Sigmoid colon (tissue), 7 donors: ENCODE measurements around the gene ATXN1. TPM values are rescaled to one million over a fixed set of nuclear protein-coding genes. Genes with fewer than 3 reads are reported as not detected.

Source experiments
- DNase-seq: peaks from one replicate; pipeline ENCODE4 v3.0.0-alpha.2; 2019
- H3K27ac ChIP-seq, 4 donors: fragments of 200-600 bp; sonication (generic); one replicate each; pipeline ENCODE4 v1.5.1; 2016 to 2019; ENCODE audit warnings: mild to moderate bottlenecking in 1 of 4
- H3K27me3 ChIP-seq, 3 donors: fragments of 200-600 bp; sonication (generic); one replicate each; pipeline ENCODE4 v1.5.1; 2019; ENCODE audit warnings: mild to moderate bottlenecking in 1 of 3
- H3K36me3 ChIP-seq, 4 donors: fragments of 200-600 bp; sonication (generic); one replicate each; pipeline ENCODE4 v1.5.1; 2016 to 2019
- H3K4me1 ChIP-seq, 4 donors: fragments of 200-600 bp; sonication (generic); one replicate each; pipeline ENCODE4 v1.5.1; 2017 to 2019
- H3K4me3 ChIP-seq, 4 donors: fragments of 200-600 bp; sonication (generic); one replicate each; pipeline ENCODE4 v1.5.1; 2017 to 2019; ENCODE audit warnings: mild to moderate bottlenecking in 2 of 4, moderate library complexity in 1 of 4
- H3K9me3 ChIP-seq, 4 donors: fragments of 200-600 bp in 3 of 4; sonication (generic) in 3 of 4; one replicate each; pipeline versions ENCODE4 v1.5.1 to v1.6.1; 2013 to 2019
- EP300 ChIP-seq, 4 donors: sonication (generic); formaldehyde crosslinking; IDR thresholded peaks; one replicate each; pipeline ENCODE4 v1.6.1; 2017; ENCODE audit warnings: antibody characterized with exemption in 4 of 4
- POLR2A ChIP-seq, 2 donors: fragments of 450-650 bp; IDR thresholded peaks; one replicate each; pipeline ENCODE4 v1.6.1; 2016; ENCODE audit warnings: antibody characterized with exemption in 2 of 2, mild to moderate bottlenecking in 2 of 2, moderate library complexity in 2 of 2
- POLR2AphosphoS5 ChIP-seq, 4 donors: sonication (generic); formaldehyde crosslinking; IDR thresholded peaks; one replicate each; pipeline ENCODE4 v1.6.1; 2017; ENCODE audit warnings: antibody characterized with exemption in 4 of 4
- WGBS, 2 donors: extraction: QIAGEN DNeasy Blood & Tissue Kit; methylation state at CpG; one replicate each; pipeline ENCODE4 v1.1.7; 2013; 5-methylcytosine and 5-hydroxymethylcytosine counted together
- intact Hi-C: fragments of 100-400 bp; cut with DNase I; formaldehyde crosslinking; loops from one replicate; pipeline ENCODE4 v1.15.1; 2023
- polyA plus RNA-seq, 3 donors: library from polyadenylated mRNA; stranded (reverse); fragments of 200-250 nt; gene quantifications; one replicate each; pipeline ENCODE4 v1.2.3, GENCODE V29; 2013
- total RNA-seq, 4 donors: library from RNA; depleted of rRNA; stranded (reverse); fragments of >200 nt; gene quantifications; one replicate each; pipeline ENCODE4 v1.1.0, GENCODE V29; 2016
- TF ChIP-seq, protein P1 (sequence below), 4 experiments: fragments of 450-650 bp in 3 of 4; fragments of 200-600 bp in 1 of 4; IDR thresholded peaks; one replicate each; pipeline ENCODE4 v1.5.1; 2016 to 2019; ENCODE audit warnings: antibody characterized with exemption in 4 of 4, mild to moderate bottlenecking in 3 of 4, moderate library complexity in 2 of 4
- donor health status: healthy with polysubstance abuse.
- donor health status: Bipolar disorder and iron deficiency.
- donor health status: healthy.

Gene ATXN1
- total and polyA plus RNA-seq, 7 donors, result 4.8 to 95.3 (median 37.7) TPM

DNA sequence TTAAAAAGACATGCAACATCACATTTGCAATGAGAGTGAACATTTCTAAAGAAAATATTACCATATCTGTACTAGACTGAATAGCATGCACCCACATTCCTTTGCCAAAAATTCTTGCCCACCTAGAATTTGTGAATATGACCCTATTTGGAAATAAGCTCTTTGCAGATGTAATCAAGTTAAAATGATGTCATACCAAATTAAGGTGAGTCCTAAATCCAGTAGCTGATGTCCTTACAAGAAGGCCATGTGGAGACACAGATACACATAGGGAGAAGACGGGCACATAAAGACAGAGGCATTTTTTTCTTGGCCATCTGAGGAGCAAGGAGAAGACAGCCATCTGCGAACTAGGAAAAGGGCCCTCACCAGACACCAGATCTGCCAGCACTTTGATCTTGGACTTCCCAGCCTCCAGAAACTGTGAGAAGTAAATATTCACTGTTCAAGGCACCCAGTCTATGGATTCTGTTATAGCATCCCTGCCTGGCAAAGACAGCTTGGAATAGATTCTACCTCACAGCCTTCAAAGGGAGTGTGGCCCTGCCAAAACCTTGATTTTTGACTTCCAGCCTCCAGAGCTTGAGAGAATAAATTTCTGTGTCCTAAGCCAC, 22.8 kb upstream of the ATXN1 start:
- WGBS, 2 donors, result 97% methylated on average over 2 of the region's 2 CpGs
- Histone ChIP-seq H3K4me1 (peaks cover 0 to 7% (median 0%) of the 10 kb centered on the region in 4 donors), H3K27ac (no peak overlapping the region), H3K9me3 (no peaks in the 10 kb centered on the region), H3K27me3 (no peaks in the 10 kb centered on the region), H3K4me3 (no peak overlapping the region), H3K36me3 (no peaks in the 10 kb centered on the region)
- intact Hi-C loops, result no loop called here
- no peak for DNase-seq
- TF ChIP-seq POLR2AphosphoS5 (IDR thresholded peaks at IDR 0.05) (no peak), POLR2A (IDR thresholded peaks at IDR 0.05) (no peak), EP300 (IDR thresholded peaks at IDR 0.05) (no peak)
- TF ChIP-seq, protein P1, sequence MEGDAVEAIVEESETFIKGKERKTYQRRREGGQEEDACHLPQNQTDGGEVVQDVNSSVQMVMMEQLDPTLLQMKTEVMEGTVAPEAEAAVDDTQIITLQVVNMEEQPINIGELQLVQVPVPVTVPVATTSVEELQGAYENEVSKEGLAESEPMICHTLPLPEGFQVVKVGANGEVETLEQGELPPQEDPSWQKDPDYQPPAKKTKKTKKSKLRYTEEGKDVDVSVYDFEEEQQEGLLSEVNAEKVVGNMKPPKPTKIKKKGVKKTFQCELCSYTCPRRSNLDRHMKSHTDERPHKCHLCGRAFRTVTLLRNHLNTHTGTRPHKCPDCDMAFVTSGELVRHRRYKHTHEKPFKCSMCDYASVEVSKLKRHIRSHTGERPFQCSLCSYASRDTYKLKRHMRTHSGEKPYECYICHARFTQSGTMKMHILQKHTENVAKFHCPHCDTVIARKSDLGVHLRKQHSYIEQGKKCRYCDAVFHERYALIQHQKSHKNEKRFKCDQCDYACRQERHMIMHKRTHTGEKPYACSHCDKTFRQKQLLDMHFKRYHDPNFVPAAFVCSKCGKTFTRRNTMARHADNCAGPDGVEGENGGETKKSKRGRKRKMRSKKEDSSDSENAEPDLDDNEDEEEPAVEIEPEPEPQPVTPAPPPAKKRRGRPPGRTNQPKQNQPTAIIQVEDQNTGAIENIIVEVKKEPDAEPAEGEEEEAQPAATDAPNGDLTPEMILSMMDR (IDR thresholded peaks at IDR 0.05), result no peak

DNA sequence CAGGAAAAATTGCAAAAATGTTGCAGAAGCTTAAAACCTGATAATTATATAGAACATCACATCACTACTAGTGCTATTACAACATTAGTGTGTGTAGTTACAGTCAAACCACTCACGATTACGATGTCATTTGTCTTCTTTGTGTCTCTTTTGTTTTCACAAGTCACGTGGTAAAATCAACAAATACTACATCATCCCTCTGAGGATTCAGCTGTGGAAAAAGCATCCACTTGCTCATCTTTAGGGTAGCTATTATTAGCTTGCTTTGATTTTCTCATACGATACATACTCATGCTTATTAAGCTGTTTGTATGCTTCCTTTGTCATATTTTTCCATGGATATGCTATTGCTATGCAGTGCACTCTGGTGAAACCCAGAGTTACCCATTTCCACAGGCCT, 22.2 kb upstream of the ATXN1 start:
- peaks cover 0 to 7% (median 0%) of the 10 kb centered on the region in 4 donors for H3K4me1 ChIP-seq
- no peaks in the 10 kb centered on the region for H3K36me3 ChIP-seq
- H3K27me3 ChIP-seq, result no peaks in the 10 kb centered on the region
- H3K4me3 ChIP-seq, result no peak overlapping the region
- intact Hi-C loops, result no loop called here
- WGBS, 2 donors, result 73 to 80% methylated on average over 4 of the region's 4 CpGs
- DNase-seq, result no peak
- no peak for TF ChIP-seq EP300 (IDR thresholded peaks at IDR 0.05)
- TF ChIP-seq, protein P1 (IDR thresholded peaks at IDR 0.05), result no peak
- TF ChIP-seq POLR2A (IDR thresholded peaks at IDR 0.05), result no peak
- no peak for TF ChIP-seq POLR2AphosphoS5 (IDR thresholded peaks at IDR 0.05)
- H3K27ac ChIP-seq, result no peak overlapping the region
- H3K9me3 ChIP-seq, result no peaks in the 10 kb centered on the region

DNA sequence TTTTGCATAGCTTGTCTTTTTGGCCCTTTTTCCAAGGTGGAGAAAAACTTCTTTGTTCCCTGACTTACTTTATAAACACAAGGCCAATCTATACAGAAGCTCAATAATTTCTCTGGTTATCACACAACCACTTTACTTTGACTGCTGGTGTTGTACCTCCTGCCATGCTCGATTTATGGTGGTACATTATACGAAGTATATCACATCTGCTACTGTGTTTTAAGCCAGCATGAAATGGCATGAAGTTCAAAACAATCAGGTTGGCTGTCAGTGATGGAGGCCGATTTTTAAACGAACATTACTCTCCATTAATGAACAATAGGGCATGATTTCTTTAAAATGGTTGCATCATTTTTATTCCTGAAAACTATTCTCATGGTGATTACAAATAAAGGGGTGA, 21.0 kb upstream of the ATXN1 start:
- no peak for DNase-seq
- H3K9me3 ChIP-seq, result peaks cover 0 to 2% (median 0%) of the 10 kb centered on the region in 4 donors
- no peaks in the 10 kb centered on the region for H3K27me3 ChIP-seq
- peaks cover 0 to 7% (median 0%) of the 10 kb centered on the region in 4 donors for H3K4me1 ChIP-seq
- TF ChIP-seq POLR2AphosphoS5 (IDR thresholded peaks at IDR 0.05) (no peak), EP300 (IDR thresholded peaks at IDR 0.05) (no peak), POLR2A (IDR thresholded peaks at IDR 0.05) (no peak)
- TF ChIP-seq, protein P1 (IDR thresholded peaks at IDR 0.05), result no peak
- H3K36me3 ChIP-seq, result no peaks in the 10 kb centered on the region
- no peak overlapping the region for H3K27ac ChIP-seq
- H3K4me3 ChIP-seq, result no peak overlapping the region
- WGBS, 2 donors, result 91 to 92% methylated on average over 4 of the region's 4 CpGs
- intact Hi-C loops, result no loop called here

DNA sequence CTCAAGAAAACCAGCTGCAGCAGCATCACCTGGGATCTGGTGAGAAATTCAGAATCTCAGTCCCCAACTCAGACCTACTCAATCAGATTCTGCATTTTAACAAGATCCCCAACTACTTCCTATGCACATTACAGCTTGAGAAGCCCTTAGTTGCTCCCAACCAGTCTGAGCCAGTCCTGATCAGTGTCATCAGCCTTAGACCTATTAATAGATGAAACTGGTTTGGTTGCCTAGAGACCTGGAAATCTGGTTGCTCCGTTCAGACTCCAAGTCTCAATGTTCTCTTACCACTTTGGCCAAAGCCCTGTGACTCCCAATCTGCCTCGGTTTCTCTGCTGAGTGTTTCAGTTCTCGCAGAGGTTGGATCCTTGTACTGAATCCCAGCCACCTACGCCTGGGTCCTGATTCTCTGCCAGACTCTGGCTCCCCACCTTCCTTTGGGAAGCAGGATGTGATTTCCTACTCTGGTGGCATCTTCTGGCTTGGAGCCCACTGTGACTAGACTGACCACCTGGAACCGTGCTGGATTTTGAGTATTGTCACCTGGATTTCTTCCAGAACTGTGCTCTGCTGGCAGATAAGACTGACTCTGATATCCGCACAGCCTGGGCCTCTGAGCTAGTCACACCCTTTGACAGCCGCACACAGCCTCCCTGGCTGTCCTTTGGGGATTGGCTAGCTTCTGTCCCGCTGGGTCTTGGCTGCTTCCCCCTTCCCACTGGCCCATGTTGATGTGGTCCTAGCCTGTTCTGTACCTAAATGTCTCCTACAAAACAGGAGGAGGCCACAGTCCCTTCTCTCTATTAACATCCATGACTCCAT, 20.3 kb upstream of the ATXN1 start:
- intact Hi-C loops, result no loop called here
- no peaks in the 10 kb centered on the region for H3K36me3 ChIP-seq
- H3K27me3 ChIP-seq, result no peaks in the 10 kb centered on the region
- WGBS, 2 donors, result 80 to 89% methylated on average over 8 of the region's 8 CpGs
- no peak for TF ChIP-seq POLR2A (IDR thresholded peaks at IDR 0.05)
- TF ChIP-seq, protein P1 (IDR thresholded peaks at IDR 0.05), result no peak
- TF ChIP-seq POLR2AphosphoS5 (IDR thresholded peaks at IDR 0.05), result no peak
- no peak for TF ChIP-seq EP300 (IDR thresholded peaks at IDR 0.05)
- H3K4me1 ChIP-seq, result peaks cover 0 to 7% (median under 1%) of the 10 kb centered on the region in 4 donors
- no peak overlapping the region for H3K27ac ChIP-seq
- DNase-seq, result no peak
- peaks cover 0 to 2% (median 0%) of the 10 kb centered on the region in 4 donors for H3K9me3 ChIP-seq
- H3K4me3 ChIP-seq, result no peak overlapping the region
